ENCODE data around the gene TMEFF2. TPM values are rescaled to one million over a fixed set of nuclear protein-coding genes. Genes with fewer than 3 reads are reported as not detected.

TMEFF2 gene
- total RNA-seq, 2 donors from 2014 or later = 0.21 TPM; not detected in 1

GRCh38 chr2:192128655-192129054 is 66.1 kb downstream of the TMEFF2 start:
- DNase-seq (ENCODE audit: low spot score) (no peak), ATAC-seq (ENCODE audit: insufficient number of reproducible peaks, low FRiP score, low read depth) (no peak)
- Histone ChIP-seq H3K4me3 (no peak overlapping the region), H3K27ac (no peak overlapping the region), H3K27me3 (replicated peaks; ENCODE audit: insufficient read depth) (no peaks in the 10 kb centered on the region), H3K36me3 (no peaks in the 10 kb centered on the region), H3K4me1 (ENCODE audit: control insufficient read depth in 1 of 2, low read depth in 2 of 2) (peaks cover 3 to 20% of the 10 kb centered on the region in 2 donors), H3K9me3 (no peaks in the 10 kb centered on the region)
- TF ChIP-seq CTCF (IDR thresholded peaks at IDR 0.05) = no peak

DNA sequence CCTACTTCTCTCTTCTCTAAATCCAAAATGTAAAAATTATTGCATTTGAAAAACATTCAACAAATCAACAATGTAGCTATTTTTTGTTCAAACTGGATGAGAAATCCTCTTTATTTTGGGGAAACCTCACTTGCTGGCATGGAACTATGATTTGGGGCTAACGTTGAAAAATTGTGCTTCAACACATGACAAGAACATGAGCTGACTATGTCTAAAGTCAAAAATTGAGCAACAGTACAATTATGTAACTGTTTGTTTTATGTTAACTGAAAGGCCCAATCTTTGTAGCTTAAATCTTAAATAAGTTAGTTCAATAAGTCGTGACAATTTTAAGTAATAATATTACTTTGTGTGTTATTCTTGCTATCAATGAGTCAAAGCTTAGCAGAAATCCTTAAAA is 67.3 kb downstream of the TMEFF2 start:
- Histone ChIP-seq H3K4me1 (ENCODE audit: control insufficient read depth in 1 of 2, low read depth in 2 of 2) (peaks cover 3 to 32% of the 10 kb centered on the region in 2 donors), H3K9me3 (no peaks in the 10 kb centered on the region), H3K27me3 (replicated peaks; ENCODE audit: insufficient read depth) (no peaks in the 10 kb centered on the region), H3K27ac (no peak overlapping the region), H3K4me3 (no peak overlapping the region), H3K36me3 (no peaks in the 10 kb centered on the region)
- no peak for ATAC-seq (ENCODE audit: insufficient number of reproducible peaks, low FRiP score, low read depth)
- DNase-seq (ENCODE audit: low spot score) = no peak
- TF ChIP-seq CTCF (IDR thresholded peaks at IDR 0.05) = no peak

GRCh38 chr2:192126912-192127311 is 67.8 kb downstream of the TMEFF2 start:
- H3K4me3 ChIP-seq = no peak overlapping the region
- DNase-seq (ENCODE audit: low spot score) (no peak), ATAC-seq (ENCODE audit: insufficient number of reproducible peaks, low FRiP score, low read depth) (no peak)
- H3K4me1 ChIP-seq (ENCODE audit: control insufficient read depth in 1 of 2, low read depth in 2 of 2) = peaks cover 6 to 37% of the 10 kb centered on the region in 2 donors
- H3K36me3 ChIP-seq = no peaks in the 10 kb centered on the region
- H3K9me3 ChIP-seq = no peaks in the 10 kb centered on the region
- H3K27me3 ChIP-seq (replicated peaks; ENCODE audit: insufficient read depth) = no peaks in the 10 kb centered on the region
- TF ChIP-seq CTCF (IDR thresholded peaks at IDR 0.05) = no peak
- H3K27ac ChIP-seq = no peak overlapping the region

DNA sequence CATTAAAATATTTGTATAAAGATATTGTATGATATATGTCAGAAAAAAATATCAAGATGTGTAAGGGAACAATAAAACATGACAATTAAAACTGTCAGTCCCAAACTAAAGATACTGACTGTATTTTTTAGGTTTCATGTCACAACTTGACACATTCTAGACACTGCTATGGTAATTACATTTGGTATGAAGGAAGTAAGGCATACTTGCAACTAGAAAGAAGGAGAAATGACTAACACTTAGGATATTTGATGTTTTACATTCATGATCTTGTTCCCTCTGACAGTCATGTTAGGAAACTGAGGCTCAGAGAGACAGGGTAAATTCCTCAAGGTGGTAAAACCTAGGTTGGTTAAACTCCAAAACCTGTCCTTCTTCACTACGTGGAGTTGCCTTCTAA is 68.3 kb downstream of the TMEFF2 start:
- no peaks in the 10 kb centered on the region for H3K27me3 ChIP-seq (replicated peaks; ENCODE audit: insufficient read depth)
- no peak for TF ChIP-seq CTCF (IDR thresholded peaks at IDR 0.05)
- no peak for DNase-seq (ENCODE audit: low spot score)
- peaks cover 6 to 42% of the 10 kb centered on the region in 2 donors for H3K4me1 ChIP-seq (ENCODE audit: control insufficient read depth in 1 of 2, low read depth in 2 of 2)
- ATAC-seq (ENCODE audit: insufficient number of reproducible peaks, low FRiP score, low read depth) = no peak
- H3K4me3 ChIP-seq = no peak overlapping the region
- H3K27ac ChIP-seq = no peak overlapping the region
- no peaks in the 10 kb centered on the region for H3K9me3 ChIP-seq
- no peaks in the 10 kb centered on the region for H3K36me3 ChIP-seq

DNA sequence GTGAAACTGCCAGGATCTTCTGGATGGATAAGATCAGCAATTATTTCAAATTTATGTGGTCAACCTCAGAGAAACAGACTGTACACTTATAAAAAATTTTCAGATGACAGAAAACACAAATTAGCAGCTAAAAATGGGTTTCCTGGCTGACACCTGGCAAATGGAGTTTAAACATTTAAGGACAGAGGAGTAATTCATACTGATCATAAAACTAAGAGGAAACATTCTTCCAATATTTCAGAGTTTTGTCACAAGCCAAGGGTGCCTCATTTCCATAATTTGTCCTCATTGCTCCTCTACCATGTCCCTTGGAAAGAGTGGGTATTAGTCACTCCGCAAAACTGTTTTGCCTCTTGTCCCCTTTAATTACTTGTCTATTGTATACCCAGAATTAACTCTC is 70.2 kb downstream of the TMEFF2 start:
- H3K27ac ChIP-seq = no peak overlapping the region
- H3K27me3 ChIP-seq (replicated peaks; ENCODE audit: insufficient read depth) = no peaks in the 10 kb centered on the region
- peaks cover 6 to 47% of the 10 kb centered on the region in 2 donors for H3K4me1 ChIP-seq (ENCODE audit: control insufficient read depth in 1 of 2, low read depth in 2 of 2)
- no peak overlapping the region for H3K4me3 ChIP-seq
- H3K9me3 ChIP-seq = no peaks in the 10 kb centered on the region
- DNase-seq (ENCODE audit: low spot score) (no peak), ATAC-seq (ENCODE audit: insufficient number of reproducible peaks, low FRiP score, low read depth) (no peak)
- H3K36me3 ChIP-seq = no peaks in the 10 kb centered on the region
- no peak for TF ChIP-seq CTCF (IDR thresholded peaks at IDR 0.05)

All from thoracic aorta (tissue), 2 donors.